NCI-H748 treated with DMSO at 0.1 percent for 48 hours (cell line): ENCODE results near the gene VPS13A.
"Not testable (repeated sequence)": the region's sequence is repeated elsewhere in the genome, so short reads cannot be mapped to it uniquely, and the experiment has no call there.

Experiments used
- DNase-seq: peaks from one replicate; lab custom pipeline; 2025; lab: John Stamatoyannopoulos, UW

VPS13A gene

GRCh38 chr9:77424993-77425392, 247.7 kb downstream of the VPS13A start:
- DNase-seq, result no peak

GRCh38 chr9:77426712-77427111, 249.4 kb downstream of the VPS13A start:
- no peak for DNase-seq

GRCh38 chr9:77427256-77427927, 250.1 kb downstream of the VPS13A start:
- no peak for DNase-seq

GRCh38 chr9:77429928-77430327, 252.6 kb downstream of the VPS13A start:
- DNase-seq, result no peak

- no peak for DNase-seq
Observed at GRCh38 chr9:77432053-77432452, 254.7 kb downstream of the VPS13A start.

GRCh38 chr9:77433675-77434445, 256.5 kb downstream of the VPS13A start:
- DNase-seq, result peak; percentile 20

- DNase-seq, result no peak
Observed at GRCh38 chr9:77435277-77435676, 257.9 kb downstream of the VPS13A start.

- DNase-seq, result no peak
Observed at GRCh38 chr9:77435688-77436087, 258.4 kb downstream of the VPS13A start.

GRCh38 chr9:77438653-77439052, 261.3 kb downstream of the VPS13A start:
- DNase-seq, result no peak

- no peak for DNase-seq
Observed at GRCh38 chr9:77440057-77440456, 262.7 kb downstream of the VPS13A start.

GRCh38 chr9:77441124-77441523, 263.8 kb downstream of the VPS13A start:
- not testable (repeated sequence) for DNase-seq

- DNase-seq, result no peak
Observed at GRCh38 chr9:77442436-77442835, 265.1 kb downstream of the VPS13A start.

GRCh38 chr9:77447646-77448045, 270.3 kb downstream of the VPS13A start:
- no peak for DNase-seq

- DNase-seq, result no peak
Observed at GRCh38 chr9:77449240-77450084, 272.1 kb downstream of the VPS13A start.

GRCh38 chr9:77450085-77450475, 272.7 kb downstream of the VPS13A start:
- DNase-seq, result no peak

GRCh38 chr9:77451507-77451906, 274.2 kb downstream of the VPS13A start:
- no peak for DNase-seq

- no peak for DNase-seq
Observed at GRCh38 chr9:77453825-77454647, 276.7 kb downstream of the VPS13A start.

- no peak for DNase-seq
Observed at GRCh38 chr9:77454663-77455062, 277.3 kb downstream of the VPS13A start.

- peak; percentile 32 for DNase-seq
Observed at GRCh38 chr9:77455312-77455927, 278.1 kb downstream of the VPS13A start.

GRCh38 chr9:77456829-77457437, 279.6 kb downstream of the VPS13A start:
- DNase-seq, result peak; percentile 79
